B cell (primary cell): Measurements from ENCODE around the gene ANKDD1B. TPM values are rescaled to one million over a fixed set of nuclear protein-coding genes. Genes with fewer than 3 reads are reported as not detected.

Experiments used
- ATAC-seq: fragments of 200-7000 bp; cut with Tn5 transposase; one replicate; pipeline ENCODE4 v1.10.0; 2021; ENCODE audit warnings: low read depth, mild to moderate bottlenecking, moderate number of reproducible peaks, moderate library complexity
- CTCF ChIA-PET: fragments of 350-600 bp; sonication (Branson Sonifier 250); formaldehyde crosslinking; loops from one replicate; lab custom pipeline; 2021; ENCODE audit warnings: antibody characterized with exemption, inconsistent platforms; lab: Charles Lee
- POLR2A ChIA-PET: fragments of 350-600 bp; sonication (Branson Sonifier 250); formaldehyde crosslinking; loops from one replicate; lab custom pipeline; 2021; ENCODE audit warnings: antibody characterized with exemption; lab: Charles Lee
- DNase-seq: peaks from one replicate; pipeline ENCODE4 v3.0.0; 2013
- H2AFZ ChIP-seq: 2 replicates; pipeline ENCODE4 v1.6.1; 2012; ENCODE audit warnings: mild to moderate bottlenecking, low read depth, low read length; ENCODE audit not compliant: insufficient read depth, poor library complexity, severe bottlenecking
- H3K27ac ChIP-seq, 2 donors: 1 replicate in 1 of 2; 2 replicates in 1 of 2; pipeline ENCODE4 v1.5.1; 2012 to 2013; ENCODE audit warnings: low read length in 2 of 2, mild to moderate bottlenecking in 2 of 2, moderate library complexity in 1 of 2
- H3K27me3 ChIP-seq, 4 experiments: fragments of 200-600 bp in 1 of 4; sonication (generic) in 1 of 4; replicated peaks in 1 of 4; 1 replicate in 2 of 4; 2 replicates in 2 of 4; pipeline versions ENCODE4 v1.6.1 to v1.7.0; 2013 to 2016; ENCODE audit warnings: low read length in 3 of 4, mild to moderate bottlenecking in 2 of 4, mixed read lengths in 1 of 4, moderate library complexity in 1 of 4; ENCODE audit not compliant: insufficient read depth in 4 of 4, control insufficient read depth in 3 of 4; ENCODE audit errors: control extremely low read depth in 1 of 4
- H3K36me3 ChIP-seq, 2 experiments: replicated peaks in 1 of 2; 1 replicate in 1 of 2; 2 replicates in 1 of 2; pipeline versions ENCODE4 v1.6.1 to v1.7.1; 2013; ENCODE audit warnings: low read length in 1 of 2; ENCODE audit not compliant: insufficient read depth in 2 of 2, control insufficient read depth in 1 of 2; ENCODE audit errors: control extremely low read depth in 1 of 2, extremely low read depth in 1 of 2
- H3K4me1 ChIP-seq, 2 donors: fragments of 200-600 bp in 1 of 2; sonication (generic) in 1 of 2; 1 replicate in 1 of 2; 2 replicates in 1 of 2; pipeline versions ENCODE4 v1.5.1 to v1.6.1; 2013 to 2017; ENCODE audit warnings: low read length in 2 of 2; ENCODE audit not compliant: control insufficient read depth in 2 of 2, insufficient read depth in 2 of 2
- H3K4me2 ChIP-seq: replicated peaks from 2 replicates; pipeline ENCODE3; 2012; ENCODE audit warnings: mild to moderate bottlenecking, low read depth, low read length; ENCODE audit not compliant: poor library complexity, severe bottlenecking
- H3K4me3 ChIP-seq, 5 experiments: fragments of 200-600 bp in 1 of 5; sonication (generic) in 1 of 5; 1 replicate in 3 of 5; 2 replicates in 2 of 5; pipeline versions ENCODE4 v1.5.1 to v1.7.0; 2011 to 2016; ENCODE audit warnings: low read length in 4 of 5, mild to moderate bottlenecking in 4 of 5, low read depth in 2 of 5, control low read depth in 1 of 5, moderate library complexity in 1 of 5; ENCODE audit not compliant: insufficient read depth in 1 of 5; ENCODE audit errors: control extremely low read depth in 1 of 5, extremely low read depth in 1 of 5
- H3K79me2 ChIP-seq: fragments of 200-600 bp; sonication (generic); one replicate; pipeline ENCODE4 v1.6.0; 2016; ENCODE audit warnings: low read length; ENCODE audit not compliant: control insufficient read depth, insufficient read depth
- H3K9ac ChIP-seq: fragments of 200-600 bp; sonication (generic); 2 replicates; pipeline ENCODE4 v1.6.1; 2017; ENCODE audit warnings: mild to moderate bottlenecking, low read length, moderate library complexity
- H3K9me3 ChIP-seq, 3 donors: one replicate each; pipeline versions ENCODE4 v1.6.1 to v1.7.1; 2013; ENCODE audit warnings: low read length in 2 of 3; ENCODE audit not compliant: control insufficient read depth in 2 of 3, insufficient read depth in 1 of 3; ENCODE audit errors: control extremely low read depth in 1 of 3
- H4K20me1 ChIP-seq: 2 replicates; pipeline ENCODE4 v1.6.0; 2012; ENCODE audit warnings: mild to moderate bottlenecking, low read length; ENCODE audit not compliant: insufficient read depth, control insufficient read depth, poor library complexity, severe bottlenecking
- H3K27ac Mint-ChIP-seq: one replicate; pipeline ENCODE4 v1.8.0; 2021; ENCODE audit warnings: mixed read lengths
- H3K27me3 Mint-ChIP-seq: one replicate; pipeline ENCODE4 v1.8.0; 2021; ENCODE audit warnings: mixed read lengths
- H3K4me1 Mint-ChIP-seq: one replicate; pipeline ENCODE4 v1.8.0; 2021; ENCODE audit warnings: mixed read lengths
- H3K4me3 Mint-ChIP-seq: one replicate; pipeline ENCODE4 v1.8.0; 2021; ENCODE audit warnings: mixed read lengths
- H3K9me3 Mint-ChIP-seq: one replicate; pipeline ENCODE4 v1.8.0; 2022; ENCODE audit warnings: mixed read lengths; ENCODE audit not compliant: insufficient read depth
- CTCF ChIP-seq: fragments of 200-600 bp; IDR thresholded peaks from one replicate; pipeline ENCODE4 v1.8.0; 2022; ENCODE audit warnings: antibody characterized with exemption, mild to moderate bottlenecking
- EZH2 ChIP-seq: IDR thresholded peaks from 2 replicates; pipeline ENCODE4 v1.6.1; 2012; ENCODE audit warnings: borderline replicate concordance, low read depth, mild to moderate bottlenecking, moderate library complexity, low read length; ENCODE audit not compliant: insufficient read depth, poor library complexity, severe bottlenecking
- WGBS: methylation state at CpG from one replicate; pipeline ENCODE4 v1.1.5; 2013; ENCODE audit warnings: missing lambda C conversion rate; ENCODE audit not compliant: insufficient coverage; 5-methylcytosine and 5-hydroxymethylcytosine counted together
- intact Hi-C: fragments of 100-400 bp; cut with micrococcal nuclease; formaldehyde crosslinking; loops from one replicate; pipeline ENCODE4 v1.10.0; 2022
- polyA plus RNA-seq: library from polyadenylated mRNA; depleted of rRNA; stranded (reverse); fragments of >200 nt; gene quantifications from 2 replicates; pipeline ENCODE4 v1.2.3, GENCODE V29; 2012
- total RNA-seq, 2 donors: library from RNA; stranded (reverse); fragments of 120-200 nt in 1 of 2; gene quantifications; 1 replicate in 1 of 2; 2 replicates in 1 of 2; pipeline versions ENCODE4 v1.2.3 to v1.2.4, GENCODE V29; 2013 to 2022

ANKDD1B gene
- total and polyA plus RNA-seq, 2 donors (not counting 1 experiment from before 2014, with no cell fraction given): 0.30 to 1.1 TPM

- ChIA-PET CTCF (interaction anchor here (0.5 kb wide), 1 partner anchor 68 kb away, joined by 3 read pairs; no protein-coding TSS in a partner anchor), POLR2A (no interaction called here)
- H3K9ac ChIP-seq: no peak overlapping the region
- no peaks in the 10 kb centered on the region for H3K79me2 ChIP-seq
- no peak overlapping the region for H3K4me2 ChIP-seq
- Mint-ChIP-seq H3K27me3 (no peaks in the 10 kb centered on the region), H3K27ac (no peak overlapping the region), H3K9me3 (no peaks in the 10 kb centered on the region), H3K4me3 (no peak overlapping the region), H3K4me1 (peaks cover 7% of the 10 kb centered on the region)
- TF ChIP-seq EZH2 (no peak), CTCF (no peak)
- DNase-seq: no peak
- H3K9me3 ChIP-seq: no peaks in the 10 kb centered on the region
- intact Hi-C loops: no loop called here
- H3K27ac ChIP-seq: no peak overlapping the region
- no peaks in the 10 kb centered on the region for H4K20me1 ChIP-seq
- peaks cover 0 to 3% of the 10 kb centered on the region in 2 donors for H3K4me1 ChIP-seq
- H3K36me3 ChIP-seq: peaks cover 0 to 6% of the 10 kb centered on the region in 2 experiments
- no peaks in the 10 kb centered on the region for H3K27me3 ChIP-seq
- H3K4me3 ChIP-seq: no peak overlapping the region
- WGBS: 100% methylated on average over 1 of the region's 1 CpG
- no peak for ATAC-seq
- no peak overlapping the region for H2AFZ ChIP-seq
These were observed 64.5 kb downstream of the ANKDD1B start for GRCh38 chr5:75675783-75676182.

GRCh38 chr5:75677607-75678006 is 66.4 kb downstream of the ANKDD1B start:
- Mint-ChIP-seq H3K27me3 (no peaks in the 10 kb centered on the region), H3K4me1 (peaks cover 7% of the 10 kb centered on the region), H3K27ac (no peak overlapping the region), H3K4me3 (no peak overlapping the region), H3K9me3 (no peaks in the 10 kb centered on the region)
- H3K36me3 ChIP-seq: peaks cover 0 to 6% of the 10 kb centered on the region in 2 experiments
- no peak overlapping the region for H3K4me2 ChIP-seq
- TF ChIP-seq CTCF: no peak
- no peak for TF ChIP-seq EZH2
- H3K27ac ChIP-seq: peak overlapping the region in 1 of 2 donors; percentile 31
- no CpG with 5 or more reads among the region's 1 CpG for WGBS
- H3K9ac ChIP-seq: peak overlapping the region; percentile 6
- no peak for ATAC-seq
- intact Hi-C loops: no loop called here
- no peaks in the 10 kb centered on the region for H4K20me1 ChIP-seq
- no peak overlapping the region for H2AFZ ChIP-seq
- H3K4me3 ChIP-seq: no peak overlapping the region
- H3K27me3 ChIP-seq: no peaks in the 10 kb centered on the region
- POLR2A ChIA-PET: interaction anchor here (1.3 kb wide), 1 partner anchor 40 kb away, joined by 6 read pairs; the partner anchor contains the start of gene POC5
- CTCF ChIA-PET: interaction anchor here (0.7 to 9.9 kb wide), 2 partner anchors 441 to 1820 kb away, joined by 4 to 95 read pairs; partner anchors contain the start of gene ANKRD31
- no peak for DNase-seq
- no peaks in the 10 kb centered on the region for H3K79me2 ChIP-seq
- no peaks in the 10 kb centered on the region for H3K9me3 ChIP-seq
- H3K4me1 ChIP-seq: peaks cover 0 to 3% of the 10 kb centered on the region in 2 donors
